GM18526 (cell line): ENCODE results near the gene PLAAT4.

Source experiments
- POLR2A ChIP-seq: IDR thresholded peaks from 3 replicates; pipeline ENCODE4 v1.6.1; 2011; ENCODE audit not compliant: insufficient read length; ENCODE audit errors: extremely low read depth

The PLAAT4 gene

DNA sequence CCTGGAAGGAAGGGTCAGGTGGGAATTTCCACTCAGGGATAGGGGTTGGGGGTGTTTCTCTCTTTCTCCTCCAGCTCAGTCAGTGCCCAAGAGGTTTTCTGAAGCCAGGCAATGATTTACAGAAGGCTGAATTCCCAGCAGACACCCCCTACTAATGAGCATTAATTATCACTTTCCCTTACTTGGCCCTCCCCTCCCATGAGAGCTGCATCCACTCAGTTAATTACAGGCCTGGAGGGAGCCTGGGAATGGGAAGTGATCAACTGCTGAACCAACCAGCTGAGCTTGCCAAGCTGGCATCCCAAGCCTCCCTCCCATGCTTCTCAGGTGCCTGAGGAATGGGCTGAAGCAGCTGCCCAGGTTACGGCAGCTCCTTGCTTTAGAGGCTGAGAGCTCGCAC, 29.7 kb upstream of the PLAAT4 start:
- no peak for TF ChIP-seq POLR2A

- TF ChIP-seq POLR2A, result no peak
These were observed 29.1 kb upstream of the PLAAT4 start for GRCh38 chr11:63507511-63507910.

GRCh38 chr11:63508009-63508408, 28.6 kb upstream of the PLAAT4 start:
- TF ChIP-seq POLR2A, result no peak

DNA sequence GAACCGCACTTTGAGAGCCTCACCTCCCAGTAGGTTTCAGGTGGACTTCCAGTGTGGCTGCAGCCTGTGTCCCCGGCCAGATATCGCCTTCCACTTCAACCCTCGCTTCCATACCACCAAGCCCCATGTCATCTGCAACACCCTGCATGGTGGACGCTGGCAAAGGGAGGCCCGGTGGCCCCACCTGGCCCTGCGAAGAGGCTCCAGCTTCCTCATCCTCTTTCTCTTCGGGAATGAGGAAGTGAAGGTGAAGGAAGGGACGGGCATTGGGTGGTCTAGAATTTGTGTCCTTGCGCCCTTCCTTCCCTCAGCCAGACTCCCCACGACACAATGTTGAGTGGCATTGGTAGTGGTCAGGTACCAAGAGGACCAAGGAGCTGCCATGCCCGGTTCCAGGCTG, 27.9 kb upstream of the PLAAT4 start:
- no peak for TF ChIP-seq POLR2A

DNA sequence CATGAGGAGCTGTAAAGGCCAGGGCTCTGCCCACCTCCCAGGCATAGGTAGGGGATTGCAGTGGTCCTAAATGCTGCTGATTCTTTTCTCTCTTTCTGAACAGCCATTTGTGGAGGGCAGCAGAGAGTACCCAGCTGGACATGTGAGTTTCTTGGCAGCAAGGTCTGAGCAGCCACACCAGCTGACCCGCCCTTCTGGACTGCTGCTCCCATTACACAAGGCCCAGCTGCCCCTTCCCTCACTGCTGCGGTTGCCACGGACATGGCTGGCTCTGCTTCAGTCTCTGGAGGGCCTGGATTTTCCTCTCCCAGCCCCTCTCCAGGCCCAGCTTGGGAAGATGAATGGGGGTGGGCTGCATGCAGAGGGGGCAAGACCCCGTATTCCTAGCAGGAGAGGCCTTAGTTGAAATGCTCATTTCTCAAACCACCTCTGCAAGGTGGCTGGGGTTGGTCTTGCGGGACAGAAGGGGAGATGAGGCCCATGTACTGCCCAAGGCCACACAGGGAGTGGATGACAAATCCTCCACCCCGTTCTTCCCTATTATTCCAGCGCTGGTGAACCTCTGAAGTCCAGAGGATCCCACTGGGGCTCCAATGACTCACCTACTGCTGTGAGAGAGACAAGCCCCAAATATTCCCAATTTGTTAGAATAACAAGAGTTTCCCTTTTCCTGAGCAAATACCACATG, 26.1 kb upstream of the PLAAT4 start:
- no peak for TF ChIP-seq POLR2A

- no peak for TF ChIP-seq POLR2A
These were observed 25.4 kb upstream of the PLAAT4 start for GRCh38 chr11:63511048-63511748.

DNA sequence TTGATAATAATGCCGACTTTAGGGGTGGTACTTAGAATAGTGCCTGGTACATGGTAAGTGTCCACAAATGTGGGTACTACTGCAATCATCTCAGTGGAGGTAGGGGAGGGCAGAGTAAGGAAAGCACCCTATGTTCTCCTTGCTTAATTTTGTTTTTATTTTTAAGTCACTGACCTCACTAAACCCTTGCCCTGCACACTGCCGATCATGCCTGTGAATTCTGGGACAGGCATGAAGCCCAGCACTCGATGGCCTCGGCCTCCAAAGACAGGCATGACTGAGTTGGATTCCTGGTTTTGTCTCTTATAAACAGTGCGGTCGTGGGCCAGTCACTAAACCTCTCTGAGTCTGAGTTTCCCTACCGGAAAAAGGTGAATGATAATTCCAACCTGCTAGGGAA, 23.8 kb upstream of the PLAAT4 start:
- TF ChIP-seq POLR2A, result no peak

- TF ChIP-seq POLR2A, result no peak
These were observed 20.5 kb upstream of the PLAAT4 start for GRCh38 chr11:63516109-63516508.

GRCh38 chr11:63517156-63517555, 19.5 kb upstream of the PLAAT4 start:
- TF ChIP-seq POLR2A, result no peak

- no peak for TF ChIP-seq POLR2A
These were observed 18.1 kb upstream of the PLAAT4 start for GRCh38 chr11:63518548-63518947.

- no peak for TF ChIP-seq POLR2A
These were observed 15.9 kb upstream of the PLAAT4 start for GRCh38 chr11:63520606-63521170.

- no peak for TF ChIP-seq POLR2A
These were observed 14.7 kb upstream of the PLAAT4 start for GRCh38 chr11:63521896-63522295.

GRCh38 chr11:63523151-63523550, 13.5 kb upstream of the PLAAT4 start:
- no peak for TF ChIP-seq POLR2A

DNA sequence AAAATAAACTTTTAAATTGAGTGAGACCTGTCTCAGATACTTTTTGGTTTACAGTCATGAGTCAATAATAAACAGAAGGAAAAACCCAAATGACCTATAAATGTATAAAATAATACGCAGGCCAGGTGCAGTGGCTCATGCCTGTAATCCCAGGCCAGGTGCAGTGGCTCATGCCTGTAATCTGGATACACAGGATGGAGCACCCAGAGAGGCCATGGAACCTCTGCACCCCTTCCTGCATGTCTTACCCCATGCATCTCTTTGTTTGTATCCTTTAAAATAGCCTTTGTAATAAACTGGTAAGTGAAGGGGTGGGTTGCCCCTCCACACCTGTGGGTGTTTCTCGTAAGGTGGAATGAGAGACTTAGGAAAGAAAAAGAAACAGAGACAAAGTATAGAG, 8.9 kb upstream of the PLAAT4 start:
- no peak for TF ChIP-seq POLR2A

GRCh38 chr11:63530021-63530420, 6.6 kb upstream of the PLAAT4 start:
- TF ChIP-seq POLR2A, result no peak

DNA sequence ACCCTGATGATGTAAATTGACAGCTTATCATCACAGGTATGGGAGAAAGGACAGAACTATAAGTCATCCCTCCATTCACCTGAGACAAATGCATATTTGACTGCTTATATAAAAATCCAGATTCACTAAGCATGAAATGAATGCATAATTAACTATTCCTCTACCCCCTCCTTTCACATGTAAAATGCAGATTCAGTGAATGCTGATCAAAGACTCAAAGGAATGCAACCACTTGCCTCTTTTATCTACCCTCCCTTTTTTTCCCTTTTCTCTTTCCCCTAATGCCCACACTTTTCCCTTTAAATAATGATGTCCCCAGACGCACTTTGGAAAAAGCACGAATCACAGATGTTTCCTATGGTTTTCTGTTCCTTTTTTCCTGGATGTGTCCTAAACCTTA, 4.5 kb upstream of the PLAAT4 start:
- TF ChIP-seq POLR2A, result no peak
